Kidney (tissue), 14 donors: Measurements from ENCODE around the gene SORBS1. TPM values are rescaled to one million over a fixed set of nuclear protein-coding genes. Genes with fewer than 3 reads are reported as not detected.
A peak's percentile ranks its signal among the peaks of the same experiment; 100 is the strongest.

Source experiments
- DNase-seq, 5 donors: peaks; one replicate each; pipeline ENCODE4 v3.0.0-alpha.2; 2013 to 2020
- FAIRE-seq: peaks from 2 replicates; lab custom pipeline; 2012; peaks lifted over from hg19 to GRCh38; lab: Jason Lieb, UNC
- H3K27ac ChIP-seq, 2 donors: one replicate each; pipeline ENCODE4 v1.7.0; 2013; ENCODE audit warnings: low read depth in 2 of 2, low read length in 2 of 2, inconsistent platforms in 1 of 2
- H3K27me3 ChIP-seq: one replicate; pipeline ENCODE4 v1.7.1; 2013; ENCODE audit warnings: low read length, inconsistent platforms; ENCODE audit not compliant: control insufficient read depth, insufficient read depth
- H3K36me3 ChIP-seq, 3 donors: one replicate each; pipeline versions ENCODE4 v1.7.0 to v1.7.1; 2013; ENCODE audit warnings: low read length in 3 of 3, control low read depth in 1 of 3, inconsistent platforms in 1 of 3; ENCODE audit not compliant: insufficient read depth in 3 of 3, control insufficient read depth in 2 of 3
- H3K4me1 ChIP-seq, 3 donors: one replicate each; pipeline versions ENCODE4 v1.7.0 to v1.7.1; 2013; ENCODE audit warnings: low read length in 3 of 3, inconsistent platforms in 1 of 3, low read depth in 1 of 3; ENCODE audit not compliant: control insufficient read depth in 2 of 3, insufficient read depth in 2 of 3
- H3K4me3 ChIP-seq, 3 donors: one replicate each; pipeline versions ENCODE4 v1.7.0 to v1.8.1; 2013; ENCODE audit warnings: low read length in 3 of 3, control low read depth in 1 of 3, inconsistent platforms in 1 of 3
- H3K9ac ChIP-seq, 3 donors: one replicate each; pipeline versions ENCODE4 v1.7.0 to v1.7.1; 2013; ENCODE audit warnings: low read length in 3 of 3, control low read depth in 1 of 3, inconsistent platforms in 1 of 3
- H3K9me3 ChIP-seq, 3 donors: one replicate each; pipeline versions ENCODE4 v1.7.0 to v1.7.1; 2013; ENCODE audit warnings: low read length in 3 of 3, control low read depth in 1 of 3, inconsistent platforms in 1 of 3; ENCODE audit not compliant: control insufficient read depth in 2 of 3, insufficient read depth in 1 of 3
- intact Hi-C: fragments of 100-400 bp; cut with DNase I; formaldehyde crosslinking; loops from one replicate; pipeline ENCODE4 v1.11.1; 2022
- polyA plus RNA-seq: library from polyadenylated mRNA; stranded (reverse); fragments of 350-450 nt; fragmentation: Illumina TruSeq; extraction: RNeasy Lipid Tissue Mini Kit (QIAGEN cat#74804); gene quantifications from one replicate; pipeline ENCODE4 v1.2.3, GENCODE V29; 2014; ENCODE audit warnings: low read depth, low replicate concordance; ENCODE audit not compliant: insufficient read depth
- total RNA-seq: library from RNA; stranded (reverse); fragmentation: NEBNext Ultra II Directional; extraction: Animal tissue kit (Norgen Biotek cat#: 25700); gene quantifications from one replicate; pipeline ENCODE4 v1.2.1, GENCODE V29; 2021
- TF ChIP-seq, protein P1 (sequence below): IDR thresholded peaks from 3 replicates; pipeline ENCODE4 v1.5.1; 2012; ENCODE audit warnings: mild to moderate bottlenecking, moderate library complexity, borderline replicate concordance; ENCODE audit not compliant: insufficient read depth; ENCODE audit errors: extremely low read depth
- donor health status: control.
- donor health status: control.
- donor health status: control.
- donor health status: control.
- donor health status: control.
- donor health status: DM: yes; HTN: yes; CAD: no.
- donor health status: Normal renal cell carcinoma (clear cell type).

Gene SORBS1
- total and polyA plus RNA-seq, 2 donors from 2014 or later: 12.2 to 91.7 TPM

GRCh38 chr10:95588025-95588424, 26.9 kb upstream of the SORBS1 start:
- FAIRE-seq (no peak), DNase-seq (no peak)
- TF ChIP-seq, protein P1, sequence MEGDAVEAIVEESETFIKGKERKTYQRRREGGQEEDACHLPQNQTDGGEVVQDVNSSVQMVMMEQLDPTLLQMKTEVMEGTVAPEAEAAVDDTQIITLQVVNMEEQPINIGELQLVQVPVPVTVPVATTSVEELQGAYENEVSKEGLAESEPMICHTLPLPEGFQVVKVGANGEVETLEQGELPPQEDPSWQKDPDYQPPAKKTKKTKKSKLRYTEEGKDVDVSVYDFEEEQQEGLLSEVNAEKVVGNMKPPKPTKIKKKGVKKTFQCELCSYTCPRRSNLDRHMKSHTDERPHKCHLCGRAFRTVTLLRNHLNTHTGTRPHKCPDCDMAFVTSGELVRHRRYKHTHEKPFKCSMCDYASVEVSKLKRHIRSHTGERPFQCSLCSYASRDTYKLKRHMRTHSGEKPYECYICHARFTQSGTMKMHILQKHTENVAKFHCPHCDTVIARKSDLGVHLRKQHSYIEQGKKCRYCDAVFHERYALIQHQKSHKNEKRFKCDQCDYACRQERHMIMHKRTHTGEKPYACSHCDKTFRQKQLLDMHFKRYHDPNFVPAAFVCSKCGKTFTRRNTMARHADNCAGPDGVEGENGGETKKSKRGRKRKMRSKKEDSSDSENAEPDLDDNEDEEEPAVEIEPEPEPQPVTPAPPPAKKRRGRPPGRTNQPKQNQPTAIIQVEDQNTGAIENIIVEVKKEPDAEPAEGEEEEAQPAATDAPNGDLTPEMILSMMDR: no peak
- Histone ChIP-seq H3K27me3 (no peaks in the 10 kb centered on the region), H3K27ac (no peak overlapping the region), H3K36me3 (no peaks in the 10 kb centered on the region), H3K4me1 (no peaks in the 10 kb centered on the region), H3K4me3 (no peak overlapping the region), H3K9me3 (no peaks in the 10 kb centered on the region), H3K9ac (no peak overlapping the region)
- intact Hi-C loops: no loop called here

GRCh38 chr10:95579835-95580535, 18.8 kb upstream of the SORBS1 start:
- intact Hi-C loops: no loop called here
- no peaks in the 10 kb centered on the region for H3K9me3 ChIP-seq
- H3K27ac ChIP-seq: peak overlapping the region in 1 of 2 donors; percentile 20
- peaks cover 0 to 5% (median 0%) of the 10 kb centered on the region in 3 donors for H3K4me1 ChIP-seq
- no peaks in the 10 kb centered on the region for H3K36me3 ChIP-seq
- FAIRE-seq (no peak), DNase-seq (no peak)
- H3K27me3 ChIP-seq: no peaks in the 10 kb centered on the region
- H3K9ac ChIP-seq: no peak overlapping the region
- H3K4me3 ChIP-seq: no peak overlapping the region
- TF ChIP-seq, protein P1: no peak

GRCh38 chr10:95579292-95579691, 18.1 kb upstream of the SORBS1 start:
- Histone ChIP-seq H3K4me3 (no peak overlapping the region), H3K27ac (no peak overlapping the region), H3K36me3 (no peaks in the 10 kb centered on the region), H3K27me3 (no peaks in the 10 kb centered on the region), H3K9ac (no peak overlapping the region), H3K9me3 (no peaks in the 10 kb centered on the region), H3K4me1 (peaks cover 0 to 5% (median 0%) of the 10 kb centered on the region in 3 donors)
- DNase-seq (no peak), FAIRE-seq (no peak)
- intact Hi-C loops: no loop called here
- TF ChIP-seq, protein P1: no peak

DNA sequence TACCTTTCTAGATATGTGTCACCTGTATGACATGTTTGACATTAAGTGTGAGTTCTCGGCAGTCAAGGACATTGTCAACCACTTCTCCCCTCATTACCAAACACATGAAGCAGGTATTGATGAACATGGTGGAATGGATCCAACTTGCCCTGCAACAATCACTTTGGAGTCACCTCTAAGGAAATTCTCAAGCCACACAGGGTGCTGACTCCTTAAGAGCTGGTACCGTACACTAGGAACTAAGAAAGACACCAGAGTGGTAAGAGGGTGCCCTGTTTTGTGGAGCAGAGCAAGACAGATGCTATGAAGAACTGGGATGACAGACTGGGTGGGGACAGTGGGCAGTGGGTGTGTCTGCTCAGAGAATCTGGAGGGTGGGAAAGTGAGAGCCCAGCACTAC, 17.4 kb upstream of the SORBS1 start:
- intact Hi-C loops: no loop called here
- no peaks in the 10 kb centered on the region for H3K27me3 ChIP-seq
- FAIRE-seq: no peak
- H3K36me3 ChIP-seq: no peaks in the 10 kb centered on the region
- TF ChIP-seq, protein P1: no peak
- H3K4me1 ChIP-seq: peaks cover 0 to 5% (median 0%) of the 10 kb centered on the region in 3 donors
- no peak for DNase-seq
- no peak overlapping the region for H3K9ac ChIP-seq
- H3K4me3 ChIP-seq: no peak overlapping the region
- no peaks in the 10 kb centered on the region for H3K9me3 ChIP-seq
- no peak overlapping the region for H3K27ac ChIP-seq
